Activated T-helper 2 cell treated with anti-CD3 and anti-CD28 coated beads, Interferon-gamma antibody, Interleukin-2, Interleukin-4, amounts not matched to agents 10 μg/mL and 5 μg/mL and 100 μg/mL, durations not matched to agents 14 hours and 24 hours and 36 hours (primary cell): Measurements from ENCODE around the gene ZNF629. TPM values are rescaled to one million over a fixed set of nuclear protein-coding genes. Genes with fewer than 3 reads are reported as not detected.

Source experiments
- DNase-seq: peaks from one replicate; pipeline ENCODE4 v3.0.0; 2021; ENCODE audit warnings: low spot score
- H3K27ac Mint-ChIP-seq: one replicate; pipeline ENCODE4 v1.8.0; 2021; ENCODE audit warnings: mixed read lengths
- H3K27me3 Mint-ChIP-seq: one replicate; pipeline ENCODE4 v1.8.0; 2021; ENCODE audit warnings: low read depth, mixed read lengths
- H3K36me3 Mint-ChIP-seq: one replicate; pipeline ENCODE4 v1.8.0; 2021; ENCODE audit warnings: low read depth, mixed read lengths
- H3K4me1 Mint-ChIP-seq: one replicate; pipeline ENCODE4 v1.8.0; 2021; ENCODE audit warnings: low read depth, mixed read lengths
- H3K4me3 Mint-ChIP-seq: one replicate; pipeline ENCODE4 v1.8.0; 2021; ENCODE audit warnings: low read depth, mild to moderate bottlenecking, moderate library complexity, mixed read lengths
- H3K9me3 Mint-ChIP-seq: one replicate; pipeline ENCODE4 v1.8.0; 2021; ENCODE audit warnings: mixed read lengths
- intact Hi-C: fragments of 100-400 bp; cut with micrococcal nuclease; formaldehyde crosslinking; loops from one replicate; pipeline ENCODE4 v1.15.1; 2023
- total RNA-seq: library from RNA; stranded (reverse); gene quantifications from 2 replicates; pipeline ENCODE4 v1.2.3, GENCODE V29; 2022

Gene ZNF629
- total RNA-seq, 1 donor from 2014 or later = 0.82 TPM

GRCh38 chr16:30747331-30747730 lies 39.7 kb downstream of the ZNF629 start:
- H3K36me3 Mint-ChIP-seq = peaks cover 40% of the 10 kb centered on the region
- intact Hi-C loops = no loop called here
- no peaks in the 10 kb centered on the region for H3K27me3 Mint-ChIP-seq
- peak overlapping the region; percentile 94 for H3K4me3 Mint-ChIP-seq
- peak overlapping the region; percentile 70 for H3K27ac Mint-ChIP-seq
- H3K4me1 Mint-ChIP-seq = peaks cover 18% of the 10 kb centered on the region
- no peak for DNase-seq
- H3K9me3 Mint-ChIP-seq = no peaks in the 10 kb centered on the region

- no peaks in the 10 kb centered on the region for H3K27me3 Mint-ChIP-seq
- H3K27ac Mint-ChIP-seq = peak overlapping the region; percentile 2
Observed at GRCh38 chr16:30746638-30747175, 40.3 kb downstream of the ZNF629 start.

GRCh38 chr16:30745082-30745481 lies 41.9 kb downstream of the ZNF629 start:
- Mint-ChIP-seq H3K9me3 (no peaks in the 10 kb centered on the region), H3K4me1 (peaks cover 22% of the 10 kb centered on the region), H3K27ac (no peak overlapping the region)

More at GRCh38 chr16:30746638-30747175, 40.3 kb downstream of the ZNF629 start:
- Mint-ChIP-seq H3K9me3 (no peaks in the 10 kb centered on the region), H3K36me3 (peaks cover 46% of the 10 kb centered on the region), H3K4me3 (no peak overlapping the region), H3K4me1 (peaks cover 18% of the 10 kb centered on the region)
- intact Hi-C loops = no loop called here
- no peak for DNase-seq

GRCh38 chr16:30744183-30744582 lies 42.8 kb downstream of the ZNF629 start:
- H3K4me3 Mint-ChIP-seq = no peak overlapping the region
- DNase-seq = no peak
- H3K9me3 Mint-ChIP-seq = no peaks in the 10 kb centered on the region
- no peak overlapping the region for H3K27ac Mint-ChIP-seq
- no peaks in the 10 kb centered on the region for H3K27me3 Mint-ChIP-seq
- H3K4me1 Mint-ChIP-seq = peaks cover 16% of the 10 kb centered on the region
- peaks cover 43% of the 10 kb centered on the region for H3K36me3 Mint-ChIP-seq
- intact Hi-C loops = no loop called here

More at GRCh38 chr16:30745082-30745481, 41.9 kb downstream of the ZNF629 start:
- intact Hi-C loops = no loop called here
- no peak for DNase-seq
- H3K4me3 Mint-ChIP-seq = peak overlapping the region; percentile 2
- H3K27me3 Mint-ChIP-seq = no peaks in the 10 kb centered on the region
- peaks cover 47% of the 10 kb centered on the region for H3K36me3 Mint-ChIP-seq

GRCh38 chr16:30743716-30744115 lies 43.3 kb downstream of the ZNF629 start:
- H3K27ac Mint-ChIP-seq = peak overlapping the region; percentile 11
- H3K4me1 Mint-ChIP-seq = peaks cover 14% of the 10 kb centered on the region
- intact Hi-C loops = no loop called here

GRCh38 chr16:30741461-30741914 lies 45.5 kb downstream of the ZNF629 start:
- no peak overlapping the region for H3K27ac Mint-ChIP-seq
- DNase-seq = no peak
- no peaks in the 10 kb centered on the region for H3K27me3 Mint-ChIP-seq
- H3K9me3 Mint-ChIP-seq = no peaks in the 10 kb centered on the region
- intact Hi-C loops = no loop called here
- H3K36me3 Mint-ChIP-seq = peaks cover 66% of the 10 kb centered on the region
- H3K4me1 Mint-ChIP-seq = peaks cover 4% of the 10 kb centered on the region
- H3K4me3 Mint-ChIP-seq = no peak overlapping the region

More at GRCh38 chr16:30743716-30744115, 43.3 kb downstream of the ZNF629 start:
- H3K4me3 Mint-ChIP-seq = no peak overlapping the region
- no peaks in the 10 kb centered on the region for H3K27me3 Mint-ChIP-seq
- no peak for DNase-seq
- H3K9me3 Mint-ChIP-seq = no peaks in the 10 kb centered on the region
- peaks cover 46% of the 10 kb centered on the region for H3K36me3 Mint-ChIP-seq

- no peak for DNase-seq
- Mint-ChIP-seq H3K36me3 (peaks cover 75% of the 10 kb centered on the region), H3K4me1 (peaks cover 4% of the 10 kb centered on the region), H3K9me3 (no peaks in the 10 kb centered on the region), H3K4me3 (no peak overlapping the region), H3K27me3 (no peaks in the 10 kb centered on the region), H3K27ac (peak overlapping the region; percentile 6)
- intact Hi-C loops = no loop called here
Observed at GRCh38 chr16:30740364-30741251, 46.4 kb downstream of the ZNF629 start.

GRCh38 chr16:30738984-30739951 lies 47.7 kb downstream of the ZNF629 start:
- no peak overlapping the region for H3K4me3 Mint-ChIP-seq
- no peak overlapping the region for H3K27ac Mint-ChIP-seq
- H3K9me3 Mint-ChIP-seq = no peaks in the 10 kb centered on the region
- intact Hi-C loops = no loop called here
- peaks cover 4% of the 10 kb centered on the region for H3K4me1 Mint-ChIP-seq
- DNase-seq = no peak
- H3K36me3 Mint-ChIP-seq = peaks cover 77% of the 10 kb centered on the region
- H3K27me3 Mint-ChIP-seq = no peaks in the 10 kb centered on the region

GRCh38 chr16:30737794-30738648 lies 49.0 kb downstream of the ZNF629 start:
- peaks cover 77% of the 10 kb centered on the region for H3K36me3 Mint-ChIP-seq
- H3K27me3 Mint-ChIP-seq = no peaks in the 10 kb centered on the region
- H3K9me3 Mint-ChIP-seq = no peaks in the 10 kb centered on the region
- no peak overlapping the region for H3K4me3 Mint-ChIP-seq
- H3K4me1 Mint-ChIP-seq = peaks cover 4% of the 10 kb centered on the region
- no peak overlapping the region for H3K27ac Mint-ChIP-seq
- DNase-seq = no peak
- intact Hi-C loops = no loop called here

GRCh38 chr16:30736995-30737793 lies 49.8 kb downstream of the ZNF629 start:
- no peak for DNase-seq
- peaks cover 4% of the 10 kb centered on the region for H3K4me1 Mint-ChIP-seq
- no peak overlapping the region for H3K27ac Mint-ChIP-seq
- H3K27me3 Mint-ChIP-seq = no peaks in the 10 kb centered on the region
- no peaks in the 10 kb centered on the region for H3K9me3 Mint-ChIP-seq
- peaks cover 82% of the 10 kb centered on the region for H3K36me3 Mint-ChIP-seq
- intact Hi-C loops = no loop called here
- H3K4me3 Mint-ChIP-seq = no peak overlapping the region

GRCh38 chr16:30731411-30731810 lies 55.6 kb downstream of the ZNF629 start:
- DNase-seq = no peak
- H3K4me3 Mint-ChIP-seq = no peak overlapping the region
- H3K9me3 Mint-ChIP-seq = no peaks in the 10 kb centered on the region
- intact Hi-C loops = no loop called here
- peaks cover 5% of the 10 kb centered on the region for H3K4me1 Mint-ChIP-seq
- peaks cover 84% of the 10 kb centered on the region for H3K36me3 Mint-ChIP-seq
- no peak overlapping the region for H3K27ac Mint-ChIP-seq
- H3K27me3 Mint-ChIP-seq = no peaks in the 10 kb centered on the region
